Activated CD4-positive, alpha-beta T cell treated with anti-CD3 and anti-CD28 coated beads for 4 hours (primary cell): Measurements from ENCODE around the gene SRRT.
"Not testable (repeated sequence)": the region's sequence is repeated elsewhere in the genome, so short reads cannot be mapped to it uniquely, and the experiment has no call there.

Experiments
- DNase-seq, 2 donors: peaks; one replicate each; pipeline ENCODE4 v3.0.0-alpha.2; 2020

Gene SRRT

GRCh38 chr7:100854899-100855298 lies 20.0 kb upstream of the SRRT start:
- DNase-seq: not testable (repeated sequence)

- DNase-seq: no peak
Measured at GRCh38 chr7:100855515-100855914, 19.4 kb upstream of the SRRT start.

- no peak for DNase-seq
Measured at GRCh38 chr7:100856871-100857282, 18.0 kb upstream of the SRRT start.

GRCh38 chr7:100859856-100860255 lies 15.0 kb upstream of the SRRT start:
- no peak for DNase-seq

GRCh38 chr7:100860702-100861615 lies 13.9 kb upstream of the SRRT start:
- DNase-seq: no peak

- no peak for DNase-seq
Measured at GRCh38 chr7:100861616-100861985, 13.3 kb upstream of the SRRT start.

- no peak for DNase-seq
Measured at GRCh38 chr7:100863406-100863950, 11.4 kb upstream of the SRRT start.

- DNase-seq: no peak
Measured at GRCh38 chr7:100864263-100864845, 10.5 kb upstream of the SRRT start.

GRCh38 chr7:100865372-100865911 lies 9.5 kb upstream of the SRRT start:
- no peak for DNase-seq

- DNase-seq: no peak
Measured at GRCh38 chr7:100865938-100866728, 8.8 kb upstream of the SRRT start.

- no peak for DNase-seq
Measured at GRCh38 chr7:100866729-100867039, 8.2 kb upstream of the SRRT start.

- peak; percentile 66 to 75 for DNase-seq
Measured at GRCh38 chr7:100867040-100867775, 7.7 kb upstream of the SRRT start, which contains the start of gene TRIP6. Gene TRIP6, plus strand, starts transcription at chr7:100867387. Its CDS starts 111 bp downstream, at chr7:100867498.

- DNase-seq: no peak
Measured at GRCh38 chr7:100867776-100868485, 7.0 kb upstream of the SRRT start.

- no peak for DNase-seq
Measured at GRCh38 chr7:100873599-100874299, 1.2 kb upstream of the SRRT start.

GRCh38 chr7:100874300-100874576 lies 665 bp upstream of the SRRT start:
- DNase-seq: no peak

GRCh38 chr7:100875356-100875751 lies 451 bp downstream of the SRRT start:
- peak in 1 of 2 donors; percentile 38 for DNase-seq

- no peak for DNase-seq
Measured at GRCh38 chr7:100878013-100878412, 3.1 kb downstream of the SRRT start.

GRCh38 chr7:100878685-100879084 lies 3.8 kb downstream of the SRRT start:
- no peak for DNase-seq

GRCh38 chr7:100879685-100880261 lies 4.9 kb downstream of the SRRT start:
- no peak for DNase-seq

- DNase-seq: no peak
Measured at GRCh38 chr7:100880645-100881044, 5.7 kb downstream of the SRRT start.

GRCh38 chr7:100881136-100881535 lies 6.2 kb downstream of the SRRT start:
- DNase-seq: no peak
